Body of pancreas (tissue), 4 donors: Measurements from ENCODE around the gene HBA1.

Source experiments
- POLR2A ChIP-seq, 3 donors: fragments of 450-650 bp; IDR thresholded peaks; one replicate each; pipeline ENCODE4 v1.6.1; 2016; ENCODE audit warnings: antibody characterized with exemption in 3 of 3, mild to moderate bottlenecking in 2 of 3
- TF ChIP-seq, protein P1 (sequence below), 7 experiments: fragments of 450-650 bp in 4 of 7; fragments of 200-600 bp in 3 of 7; sonication (generic) in 3 of 7; IDR thresholded peaks; one replicate each; pipeline ENCODE4 v1.5.1; 2016 to 2019; ENCODE audit warnings: antibody characterized with exemption in 7 of 7

DNA sequence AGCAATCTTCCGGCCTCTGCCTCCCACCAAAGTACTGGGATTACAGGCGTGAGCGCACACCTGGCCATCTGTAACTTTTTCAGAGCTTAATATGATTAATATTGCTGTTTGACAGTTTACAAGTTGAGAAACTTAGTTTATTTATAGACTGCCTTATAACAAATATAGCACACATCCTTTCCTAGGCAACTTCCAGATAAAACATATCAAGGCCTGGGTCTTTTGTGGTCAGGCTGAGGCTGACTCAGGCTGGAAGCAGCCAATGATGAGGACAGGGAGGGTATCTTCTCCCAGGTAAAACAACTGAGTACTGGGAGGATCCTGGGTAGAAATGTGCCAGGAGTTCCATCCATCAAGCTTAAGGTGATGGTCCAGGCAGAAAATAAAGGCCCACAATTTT lies 36.5 kb downstream of the HBA1 start:
- TF ChIP-seq, protein P1, sequence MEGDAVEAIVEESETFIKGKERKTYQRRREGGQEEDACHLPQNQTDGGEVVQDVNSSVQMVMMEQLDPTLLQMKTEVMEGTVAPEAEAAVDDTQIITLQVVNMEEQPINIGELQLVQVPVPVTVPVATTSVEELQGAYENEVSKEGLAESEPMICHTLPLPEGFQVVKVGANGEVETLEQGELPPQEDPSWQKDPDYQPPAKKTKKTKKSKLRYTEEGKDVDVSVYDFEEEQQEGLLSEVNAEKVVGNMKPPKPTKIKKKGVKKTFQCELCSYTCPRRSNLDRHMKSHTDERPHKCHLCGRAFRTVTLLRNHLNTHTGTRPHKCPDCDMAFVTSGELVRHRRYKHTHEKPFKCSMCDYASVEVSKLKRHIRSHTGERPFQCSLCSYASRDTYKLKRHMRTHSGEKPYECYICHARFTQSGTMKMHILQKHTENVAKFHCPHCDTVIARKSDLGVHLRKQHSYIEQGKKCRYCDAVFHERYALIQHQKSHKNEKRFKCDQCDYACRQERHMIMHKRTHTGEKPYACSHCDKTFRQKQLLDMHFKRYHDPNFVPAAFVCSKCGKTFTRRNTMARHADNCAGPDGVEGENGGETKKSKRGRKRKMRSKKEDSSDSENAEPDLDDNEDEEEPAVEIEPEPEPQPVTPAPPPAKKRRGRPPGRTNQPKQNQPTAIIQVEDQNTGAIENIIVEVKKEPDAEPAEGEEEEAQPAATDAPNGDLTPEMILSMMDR (IDR thresholded peaks at IDR 0.05), result no peak
- no peak for TF ChIP-seq POLR2A (IDR thresholded peaks at IDR 0.05)
